Osteoblast (primary cell): ENCODE results near the gene MAGI1. TPM values are rescaled to one million over a fixed set of nuclear protein-coding genes. Genes with fewer than 3 reads are reported as not detected.

Experiments used
- DNase-seq: peaks from one replicate; pipeline ENCODE4 v3.0.0; 2011; ENCODE audit warnings: low spot score, mixed read lengths; ENCODE audit not compliant: insufficient read length; ENCODE audit errors: missing footprints
- H2AFZ ChIP-seq: 2 replicates; pipeline ENCODE4 v1.6.0; 2011; ENCODE audit warnings: mild to moderate bottlenecking, low read length
- H3K27ac ChIP-seq: 2 replicates; pipeline ENCODE4 v1.5.1; 2011; ENCODE audit warnings: mild to moderate bottlenecking, low read depth, low read length, moderate library complexity
- H3K27me3 ChIP-seq: 2 replicates; pipeline ENCODE4 v1.6.0; 2012; ENCODE audit warnings: mild to moderate bottlenecking, control low read depth, inconsistent platforms, low read length, moderate library complexity; ENCODE audit not compliant: insufficient read depth
- H3K36me3 ChIP-seq: 2 replicates; pipeline ENCODE4 v1.5.1; 2011; ENCODE audit warnings: mild to moderate bottlenecking, low read length, control low read depth, moderate library complexity; ENCODE audit not compliant: insufficient read depth
- H3K4me1 ChIP-seq: 2 replicates; pipeline ENCODE4 v1.5.1; 2011; ENCODE audit warnings: mild to moderate bottlenecking, low read length, control low read depth, moderate library complexity; ENCODE audit not compliant: insufficient read depth
- H3K4me2 ChIP-seq: 2 replicates; pipeline ENCODE4 v1.6.0; 2011; ENCODE audit warnings: mild to moderate bottlenecking, low read length; ENCODE audit not compliant: insufficient read depth
- H3K4me3 ChIP-seq: fragments of 200-600 bp; sonication (generic); 3 replicates; pipeline ENCODE4 v1.5.1; 2012; ENCODE audit warnings: mild to moderate bottlenecking, low read length, inconsistent platforms; ENCODE audit not compliant: insufficient read depth
- H3K79me2 ChIP-seq: 2 replicates; pipeline ENCODE4 v1.6.0; 2012; ENCODE audit warnings: mild to moderate bottlenecking, low read length, control low read depth, inconsistent platforms; ENCODE audit not compliant: insufficient read depth
- H3K9me3 ChIP-seq: 2 replicates; pipeline ENCODE4 v1.5.1; 2011; ENCODE audit warnings: low read depth, low read length, control low read depth
- H4K20me1 ChIP-seq: 2 replicates; pipeline ENCODE4 v1.6.0; 2012; ENCODE audit warnings: mild to moderate bottlenecking, low read length, control low read depth; ENCODE audit not compliant: insufficient read depth
- total RNA-seq: library from RNA; depleted of rRNA; stranded (reverse); fragments of >200 nt; gene quantifications from 2 replicates; pipeline ENCODE4 v1.2.3, GENCODE V29; 2012
- TF ChIP-seq, protein P1 (sequence below): IDR thresholded peaks from 2 replicates; pipeline ENCODE4 v1.5.1; 2011; ENCODE audit warnings: mild to moderate bottlenecking, low read depth, low read length, moderate library complexity; ENCODE audit errors: extremely low read depth

Gene MAGI1
- total RNA-seq, 1 donor: 66.6 TPM

DNA sequence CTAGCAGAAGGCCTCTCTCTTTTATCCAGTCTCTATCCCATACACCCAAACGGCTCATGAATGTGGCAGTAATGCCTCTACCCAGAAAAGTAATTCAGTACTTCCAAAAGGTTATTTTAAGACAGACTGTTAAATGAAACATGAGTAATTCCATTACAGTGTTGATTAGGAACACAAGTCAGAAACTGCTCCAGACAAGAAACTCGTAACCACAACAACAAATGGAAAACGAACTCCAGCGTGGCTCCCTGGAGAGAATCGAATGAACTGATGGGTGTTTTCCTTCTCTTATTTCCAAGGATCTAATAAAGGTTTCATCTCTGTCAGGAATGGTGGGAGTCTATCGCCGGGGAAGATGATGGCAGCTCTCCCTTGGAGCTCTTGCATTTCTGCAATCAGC lies 228.4 kb downstream of the MAGI1 start:
- H3K4me1 ChIP-seq: peaks cover 23% of the 10 kb centered on the region
- H3K4me3 ChIP-seq: no peak overlapping the region
- peaks cover 26% of the 10 kb centered on the region for H4K20me1 ChIP-seq
- no peak overlapping the region for H3K27ac ChIP-seq
- H3K79me2 ChIP-seq: peaks cover 32% of the 10 kb centered on the region
- H3K9me3 ChIP-seq: no peaks in the 10 kb centered on the region
- DNase-seq: no peak
- TF ChIP-seq, protein P1, sequence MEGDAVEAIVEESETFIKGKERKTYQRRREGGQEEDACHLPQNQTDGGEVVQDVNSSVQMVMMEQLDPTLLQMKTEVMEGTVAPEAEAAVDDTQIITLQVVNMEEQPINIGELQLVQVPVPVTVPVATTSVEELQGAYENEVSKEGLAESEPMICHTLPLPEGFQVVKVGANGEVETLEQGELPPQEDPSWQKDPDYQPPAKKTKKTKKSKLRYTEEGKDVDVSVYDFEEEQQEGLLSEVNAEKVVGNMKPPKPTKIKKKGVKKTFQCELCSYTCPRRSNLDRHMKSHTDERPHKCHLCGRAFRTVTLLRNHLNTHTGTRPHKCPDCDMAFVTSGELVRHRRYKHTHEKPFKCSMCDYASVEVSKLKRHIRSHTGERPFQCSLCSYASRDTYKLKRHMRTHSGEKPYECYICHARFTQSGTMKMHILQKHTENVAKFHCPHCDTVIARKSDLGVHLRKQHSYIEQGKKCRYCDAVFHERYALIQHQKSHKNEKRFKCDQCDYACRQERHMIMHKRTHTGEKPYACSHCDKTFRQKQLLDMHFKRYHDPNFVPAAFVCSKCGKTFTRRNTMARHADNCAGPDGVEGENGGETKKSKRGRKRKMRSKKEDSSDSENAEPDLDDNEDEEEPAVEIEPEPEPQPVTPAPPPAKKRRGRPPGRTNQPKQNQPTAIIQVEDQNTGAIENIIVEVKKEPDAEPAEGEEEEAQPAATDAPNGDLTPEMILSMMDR: no peak
- no peak overlapping the region for H2AFZ ChIP-seq
- H3K36me3 ChIP-seq: no peaks in the 10 kb centered on the region
- no peak overlapping the region for H3K4me2 ChIP-seq
- no peaks in the 10 kb centered on the region for H3K27me3 ChIP-seq

- H3K4me2 ChIP-seq: no peak overlapping the region
- H3K4me1 ChIP-seq: peaks cover 17% of the 10 kb centered on the region
- peaks cover 26% of the 10 kb centered on the region for H4K20me1 ChIP-seq
- TF ChIP-seq, protein P1: no peak
- no peaks in the 10 kb centered on the region for H3K27me3 ChIP-seq
- H2AFZ ChIP-seq: no peak overlapping the region
- H3K4me3 ChIP-seq: no peak overlapping the region
- no peak overlapping the region for H3K27ac ChIP-seq
- no peaks in the 10 kb centered on the region for H3K36me3 ChIP-seq
- H3K9me3 ChIP-seq: no peaks in the 10 kb centered on the region
- peaks cover 30% of the 10 kb centered on the region for H3K79me2 ChIP-seq
- DNase-seq: no peak
These were observed 229.0 kb downstream of the MAGI1 start for GRCh38 chr3:65809641-65810150.

- H2AFZ ChIP-seq: no peak overlapping the region
- no peaks in the 10 kb centered on the region for H3K27me3 ChIP-seq
- no peak for DNase-seq
- no peaks in the 10 kb centered on the region for H3K36me3 ChIP-seq
- peaks cover 26% of the 10 kb centered on the region for H4K20me1 ChIP-seq
- H3K4me1 ChIP-seq: peaks cover 17% of the 10 kb centered on the region
- H3K9me3 ChIP-seq: no peaks in the 10 kb centered on the region
- H3K79me2 ChIP-seq: peaks cover 28% of the 10 kb centered on the region
- H3K4me3 ChIP-seq: no peak overlapping the region
- TF ChIP-seq, protein P1: no peak
- no peak overlapping the region for H3K4me2 ChIP-seq
- no peak overlapping the region for H3K27ac ChIP-seq
These were observed 229.9 kb downstream of the MAGI1 start for GRCh38 chr3:65808824-65809223.

- Histone ChIP-seq H3K27ac (no peak overlapping the region), H3K4me3 (no peak overlapping the region), H3K27me3 (no peaks in the 10 kb centered on the region), H3K79me2 (peaks cover 28% of the 10 kb centered on the region), H2AFZ (no peak overlapping the region), H4K20me1 (peaks cover 29% of the 10 kb centered on the region), H3K9me3 (no peaks in the 10 kb centered on the region), H3K4me1 (peaks cover 17% of the 10 kb centered on the region), H3K36me3 (no peaks in the 10 kb centered on the region), H3K4me2 (no peak overlapping the region)
- TF ChIP-seq, protein P1: no peak
- DNase-seq: no peak
These were observed 230.3 kb downstream of the MAGI1 start for GRCh38 chr3:65808407-65808806.
